Kidney (tissue), 11 donors: ENCODE results near the gene CTAGE4. TPM values are rescaled to one million over a fixed set of nuclear protein-coding genes. Genes with fewer than 3 reads are reported as not detected.
A peak's percentile ranks its signal among the peaks of the same experiment; 100 is the strongest.
"Not testable (repeated sequence)": the region's sequence is repeated elsewhere in the genome, so short reads cannot be mapped to it uniquely, and the experiment has no call there.

Source experiments
- DNase-seq, 5 donors: peaks; one replicate each; pipeline ENCODE4 v3.0.0-alpha.2; 2013 to 2020
- FAIRE-seq: peaks from 2 replicates; lab custom pipeline; 2012; peaks lifted over from hg19 to GRCh38; lab: Jason Lieb, UNC
- H3K27ac ChIP-seq, 2 donors: one replicate each; pipeline ENCODE4 v1.7.0; 2013; ENCODE audit warnings: low read depth in 2 of 2, low read length in 2 of 2, inconsistent platforms in 1 of 2
- H3K27me3 ChIP-seq: one replicate; pipeline ENCODE4 v1.7.1; 2013; ENCODE audit warnings: low read length, inconsistent platforms; ENCODE audit not compliant: control insufficient read depth, insufficient read depth
- H3K36me3 ChIP-seq, 3 donors: one replicate each; pipeline versions ENCODE4 v1.7.0 to v1.7.1; 2013; ENCODE audit warnings: low read length in 3 of 3, control low read depth in 1 of 3, inconsistent platforms in 1 of 3; ENCODE audit not compliant: insufficient read depth in 3 of 3, control insufficient read depth in 2 of 3
- H3K4me1 ChIP-seq, 3 donors: one replicate each; pipeline versions ENCODE4 v1.7.0 to v1.7.1; 2013; ENCODE audit warnings: low read length in 3 of 3, inconsistent platforms in 1 of 3, low read depth in 1 of 3; ENCODE audit not compliant: control insufficient read depth in 2 of 3, insufficient read depth in 2 of 3
- H3K4me3 ChIP-seq, 3 donors: one replicate each; pipeline versions ENCODE4 v1.7.0 to v1.8.1; 2013; ENCODE audit warnings: low read length in 3 of 3, control low read depth in 1 of 3, inconsistent platforms in 1 of 3
- H3K9ac ChIP-seq, 3 donors: one replicate each; pipeline versions ENCODE4 v1.7.0 to v1.7.1; 2013; ENCODE audit warnings: low read length in 3 of 3, control low read depth in 1 of 3, inconsistent platforms in 1 of 3
- H3K9me3 ChIP-seq, 3 donors: one replicate each; pipeline versions ENCODE4 v1.7.0 to v1.7.1; 2013; ENCODE audit warnings: low read length in 3 of 3, control low read depth in 1 of 3, inconsistent platforms in 1 of 3; ENCODE audit not compliant: control insufficient read depth in 2 of 3, insufficient read depth in 1 of 3
- intact Hi-C: fragments of 100-400 bp; cut with DNase I; formaldehyde crosslinking; loops from one replicate; pipeline ENCODE4 v1.11.1; 2022
- polyA plus RNA-seq: library from polyadenylated mRNA; stranded (reverse); fragments of 350-450 nt; fragmentation: Illumina TruSeq; extraction: RNeasy Lipid Tissue Mini Kit (QIAGEN cat#74804); gene quantifications from one replicate; pipeline ENCODE4 v1.2.3, GENCODE V29; 2014; ENCODE audit warnings: low read depth, low replicate concordance; ENCODE audit not compliant: insufficient read depth
- total RNA-seq: library from RNA; stranded (reverse); fragmentation: NEBNext Ultra II Directional; extraction: Animal tissue kit (Norgen Biotek cat#: 25700); gene quantifications from one replicate; pipeline ENCODE4 v1.2.1, GENCODE V29; 2021
- donor health status: control.
- donor health status: control.
- donor health status: DM: yes; HTN: yes; CAD: no.
- donor health status: Normal renal cell carcinoma (clear cell type).

The CTAGE4 gene
- total and polyA plus RNA-seq, 2 donors from 2014 or later: 4.2 to 4.9 TPM

- intact Hi-C loops, H3K27ac ChIP-seq, H3K4me3 ChIP-seq, FAIRE-seq, H3K9me3 ChIP-seq, H3K36me3 ChIP-seq, DNase-seq, H3K27me3 ChIP-seq, H3K4me1 ChIP-seq, H3K9ac ChIP-seq: not testable (repeated sequence)
Observed at GRCh38 chr7:144188578-144189171, 5.4 kb downstream of the CTAGE4 start.

- H3K4me3 ChIP-seq, H3K9me3 ChIP-seq, intact Hi-C loops, H3K9ac ChIP-seq, FAIRE-seq, H3K4me1 ChIP-seq, DNase-seq, H3K27ac ChIP-seq, H3K27me3 ChIP-seq, H3K36me3 ChIP-seq: not testable (repeated sequence)
Observed at GRCh38 chr7:144193782-144194181, 10.5 kb downstream of the CTAGE4 start.

DNA sequence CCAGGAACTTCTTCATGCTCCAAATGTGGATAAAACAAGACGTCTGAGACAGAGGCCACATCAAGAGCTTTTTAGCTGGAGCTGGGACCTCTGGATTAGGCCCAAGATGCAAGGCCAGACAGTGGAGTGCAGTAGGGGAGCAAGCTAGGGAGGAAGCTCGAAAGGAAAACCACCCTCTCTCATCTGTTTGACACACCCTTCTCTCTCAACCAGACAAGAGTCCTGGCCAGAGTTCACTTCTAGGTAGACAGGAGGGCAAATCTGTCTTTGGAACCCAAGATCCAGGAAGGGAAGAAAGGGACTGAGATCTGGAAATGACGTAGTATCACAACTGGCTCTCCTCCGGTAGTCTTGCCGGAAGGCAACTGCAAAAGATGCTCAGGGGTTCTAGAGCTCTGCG lies 11.2 kb downstream of the CTAGE4 start:
- intact Hi-C loops, FAIRE-seq: not testable (repeated sequence)

GRCh38 chr7:144195212-144195872 lies 12.1 kb downstream of the CTAGE4 start, which contains the start of gene ARHGEF35:
TSS of gene ARHGEF35 (minus strand) at chr7:144195833. CDS start at chr7:144188383, 7,450 bp downstream.
- H3K36me3 ChIP-seq, H3K9me3 ChIP-seq, intact Hi-C loops, H3K27me3 ChIP-seq, FAIRE-seq, H3K9ac ChIP-seq, H3K4me3 ChIP-seq, H3K4me1 ChIP-seq, H3K27ac ChIP-seq: not testable (repeated sequence)
- DNase-seq: peak in 1 of 5 donors; percentile 48

More for the DNA sequence above, 11.2 kb downstream of the CTAGE4 start:
- not testable (repeated sequence) for H3K9ac ChIP-seq, H3K4me3 ChIP-seq, H3K27me3 ChIP-seq, H3K4me1 ChIP-seq, H3K9me3 ChIP-seq, H3K27ac ChIP-seq, H3K36me3 ChIP-seq, DNase-seq

- H3K4me1 ChIP-seq, DNase-seq, H3K36me3 ChIP-seq, H3K27ac ChIP-seq, FAIRE-seq, intact Hi-C loops, H3K4me3 ChIP-seq, H3K9ac ChIP-seq, H3K9me3 ChIP-seq, H3K27me3 ChIP-seq: not testable (repeated sequence)
Observed at GRCh38 chr7:144198934-144199333, 15.7 kb downstream of the CTAGE4 start.

DNA sequence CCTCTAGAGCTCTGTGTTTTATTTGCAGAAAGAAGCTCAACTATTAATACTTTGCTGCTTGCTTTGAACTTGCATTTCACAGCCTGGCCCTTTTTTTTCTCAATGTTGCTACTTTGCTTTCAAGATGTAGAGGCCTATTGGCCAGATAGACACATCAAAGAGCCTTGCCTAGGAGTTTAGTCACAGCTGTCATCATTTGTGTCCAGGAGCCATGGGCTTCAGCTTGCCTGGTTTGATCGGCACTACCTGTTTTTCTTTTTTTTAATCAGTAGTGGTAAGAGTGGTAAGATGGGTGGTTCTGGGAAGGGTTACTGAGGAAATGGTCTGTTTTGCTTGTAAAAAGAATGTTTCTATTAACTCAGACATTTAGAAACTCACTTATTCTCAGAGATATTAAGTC lies 18.7 kb downstream of the CTAGE4 start:
- H3K4me3 ChIP-seq, FAIRE-seq, H3K27ac ChIP-seq, H3K9ac ChIP-seq, H3K36me3 ChIP-seq, DNase-seq, H3K27me3 ChIP-seq, intact Hi-C loops, H3K9me3 ChIP-seq, H3K4me1 ChIP-seq: not testable (repeated sequence)

DNA sequence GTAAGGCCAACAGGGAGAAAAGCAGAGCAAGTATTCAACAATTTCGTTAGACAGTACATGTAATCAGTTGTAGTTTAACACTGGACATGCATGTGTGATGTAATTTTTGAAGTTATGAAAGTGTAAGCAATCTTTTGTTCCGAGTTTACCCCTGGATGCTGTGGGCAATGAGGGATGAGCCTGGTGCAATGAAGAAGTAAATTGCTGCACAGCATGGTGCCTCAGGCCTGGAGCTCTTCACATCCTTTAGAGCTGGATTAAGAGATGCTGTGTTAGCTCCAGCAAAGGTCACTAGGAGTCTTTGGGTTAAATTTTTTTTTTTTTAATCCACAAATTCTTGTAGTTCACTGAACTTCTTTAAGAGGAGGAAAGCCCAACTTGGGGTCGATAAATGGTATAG lies 19.8 kb downstream of the CTAGE4 start:
- H3K9me3 ChIP-seq, H3K9ac ChIP-seq, DNase-seq, H3K4me1 ChIP-seq, H3K4me3 ChIP-seq, intact Hi-C loops, H3K36me3 ChIP-seq, H3K27ac ChIP-seq, FAIRE-seq, H3K27me3 ChIP-seq: not testable (repeated sequence)

- H3K36me3 ChIP-seq, H3K9me3 ChIP-seq, H3K4me1 ChIP-seq, FAIRE-seq, H3K4me3 ChIP-seq, H3K9ac ChIP-seq, intact Hi-C loops, H3K27me3 ChIP-seq, H3K27ac ChIP-seq, DNase-seq: not testable (repeated sequence)
Observed at GRCh38 chr7:144205306-144205705, 22.0 kb downstream of the CTAGE4 start.
